Adrenal gland (tissue), 12 donors: ENCODE data around the gene ANKS3. TPM values are rescaled to one million over a fixed set of nuclear protein-coding genes. Genes with fewer than 3 reads are reported as not detected.

ENCODE experiments used
- DNase-seq, 7 donors: peaks; one replicate each; pipeline ENCODE4 v3.0.0-alpha.2; 2019 to 2020
- H3K27ac ChIP-seq, 5 donors: fragments of 200-600 bp; sonication (generic) in 4 of 5; 1 replicate in 3 of 5; 2 replicates in 2 of 5; pipeline versions ENCODE4 v1.5.1 to v1.8.0; 2016 to 2020; ENCODE audit warnings: mild to moderate bottlenecking in 1 of 5
- H3K27me3 ChIP-seq: fragments of 200-600 bp; 2 replicates; pipeline ENCODE4 v1.8.0; 2021
- H3K36me3 ChIP-seq, 2 donors: fragments of 200-600 bp; replicated peaks in 1 of 2; 1 replicate in 1 of 2; 2 replicates in 1 of 2; pipeline versions ENCODE4 v1.5.1 to v1.8.0; 2018 to 2022
- H3K4me1 ChIP-seq, 2 donors: fragments of 200-600 bp; replicated peaks in 1 of 2; 1 replicate in 1 of 2; 2 replicates in 1 of 2; pipeline versions ENCODE4 v1.5.1 to v1.8.0; 2018 to 2021
- H3K4me3 ChIP-seq, 4 donors: fragments of 200-600 bp; sonication (generic) in 3 of 4; one replicate each; pipeline ENCODE4 v1.5.1; 2016 to 2018
- H3K9me3 ChIP-seq, 3 donors: fragments of 200-600 bp; sonication (generic) in 1 of 3; replicated peaks in 1 of 3; 1 replicate in 2 of 3; 2 replicates in 1 of 3; pipeline versions ENCODE4 v1.5.1 to v1.8.0; 2016 to 2021
- CTCF ChIP-seq, 6 experiments: fragments of 450-650 bp in 4 of 6; fragments of 200-600 bp in 2 of 6; sonication (generic) in 1 of 6; IDR thresholded peaks; 1 replicate in 5 of 6; 2 replicates in 1 of 6; pipeline versions ENCODE4 v1.5.1 to v1.8.0; 2016 to 2021; ENCODE audit warnings: antibody characterized with exemption in 6 of 6, mild to moderate bottlenecking in 2 of 6, moderate library complexity in 1 of 6
- POLR2A ChIP-seq, 2 donors: fragments of 450-650 bp; IDR thresholded peaks; one replicate each; pipeline ENCODE4 v1.6.1; 2017; ENCODE audit warnings: antibody characterized with exemption in 2 of 2, mild to moderate bottlenecking in 2 of 2, moderate library complexity in 1 of 2
- WGBS, 4 donors: extraction: QIAGEN DNeasy Blood & Tissue Kit in 2 of 4; methylation state at CpG; one replicate each; pipeline versions ENCODE4 v1.1.5 to v1.1.7; 2013 to 2017; 5-methylcytosine and 5-hydroxymethylcytosine counted together
- intact Hi-C, 2 donors: fragments of 100-400 bp; cut with DNase I; formaldehyde crosslinking; loops; one replicate each; pipeline versions ENCODE4 v1.14.1 to v1.15.0; 2022 to 2023
- polyA plus RNA-seq, 3 donors: library from polyadenylated mRNA; stranded (reverse); fragments of 200-250 nt in 2 of 3; fragments of 350-450 nt in 1 of 3; fragmentation: Illumina TruSeq in 1 of 3; extraction: RNeasy Lipid Tissue Mini Kit (QIAGEN cat#74804) in 1 of 3; gene quantifications; one replicate each; pipeline ENCODE4 v1.2.3, GENCODE V29; 2013 to 2014
- total RNA-seq, 9 donors: library from RNA; depleted of rRNA in 4 of 9; stranded (reverse); fragments of >200 nt in 4 of 9; fragments of 120-200 nt in 1 of 9; fragmentation: NEBNext Ultra II Directional in 1 of 9; extraction: Animal tissue kit (Norgen Biotek cat#: 25700) in 1 of 9; gene quantifications; one replicate each; pipeline versions ENCODE4 v1.1.0 to v1.2.4, GENCODE V29; 2013 to 2023
- donor health status: healthy with polysubstance abuse.
- donor health status: Bipolar disorder and iron deficiency.
- donor health status: DM: yes; HTN: yes; CAD: no.
- donor health status: DM: no; HTN: no; CAD: no.
- donor health status: DM: no; HTN: no; CAD: no.
- donor health status: DM: yes; HTN: yes; CAD: no.

ANKS3 gene
- total and polyA plus RNA-seq, 12 donors, result 7.2 to 118 (median 19.1) TPM

DNA sequence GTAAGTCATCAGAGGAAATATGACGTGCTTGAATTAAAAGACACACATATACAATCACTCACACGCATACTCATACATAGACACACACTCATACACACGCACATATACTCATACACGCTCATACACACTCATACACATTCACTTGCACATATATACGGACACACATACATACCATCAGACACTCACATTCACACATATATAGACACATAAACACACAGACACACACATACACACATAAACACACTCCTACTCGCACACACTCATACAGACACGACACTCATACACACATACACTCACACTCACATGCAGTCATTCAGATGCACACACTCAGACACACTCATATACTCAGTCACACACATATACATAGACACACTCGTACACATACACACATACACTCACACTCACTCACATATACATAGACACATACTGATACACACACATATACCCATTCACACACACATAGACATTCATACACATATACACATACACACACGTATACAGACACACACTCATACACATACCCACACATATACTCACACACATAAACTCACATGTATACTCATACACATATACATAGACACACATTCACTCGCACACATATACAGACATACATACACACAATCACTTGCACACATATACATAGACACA lies 65.6 kb downstream of the ANKS3 start:
- no peak overlapping the region for H3K4me3 ChIP-seq
- peaks cover 6 to 15% of the 10 kb centered on the region in 2 donors for H3K4me1 ChIP-seq
- no peak for TF ChIP-seq CTCF (IDR thresholded peaks at IDR 0.05)
- no peak for TF ChIP-seq POLR2A (IDR thresholded peaks at IDR 0.05)
- no peak overlapping the region for H3K27ac ChIP-seq
- H3K36me3 ChIP-seq, result peaks cover 0 to 56% of the 10 kb centered on the region in 2 donors
- DNase-seq, result no peak
- H3K27me3 ChIP-seq, result no peaks in the 10 kb centered on the region
- H3K9me3 ChIP-seq, result no peaks in the 10 kb centered on the region
- WGBS, 4 donors, result 91 to 94% (median 93%) methylated on average over 10 of the region's 10 CpGs
- intact Hi-C loops, result no loop called here

DNA sequence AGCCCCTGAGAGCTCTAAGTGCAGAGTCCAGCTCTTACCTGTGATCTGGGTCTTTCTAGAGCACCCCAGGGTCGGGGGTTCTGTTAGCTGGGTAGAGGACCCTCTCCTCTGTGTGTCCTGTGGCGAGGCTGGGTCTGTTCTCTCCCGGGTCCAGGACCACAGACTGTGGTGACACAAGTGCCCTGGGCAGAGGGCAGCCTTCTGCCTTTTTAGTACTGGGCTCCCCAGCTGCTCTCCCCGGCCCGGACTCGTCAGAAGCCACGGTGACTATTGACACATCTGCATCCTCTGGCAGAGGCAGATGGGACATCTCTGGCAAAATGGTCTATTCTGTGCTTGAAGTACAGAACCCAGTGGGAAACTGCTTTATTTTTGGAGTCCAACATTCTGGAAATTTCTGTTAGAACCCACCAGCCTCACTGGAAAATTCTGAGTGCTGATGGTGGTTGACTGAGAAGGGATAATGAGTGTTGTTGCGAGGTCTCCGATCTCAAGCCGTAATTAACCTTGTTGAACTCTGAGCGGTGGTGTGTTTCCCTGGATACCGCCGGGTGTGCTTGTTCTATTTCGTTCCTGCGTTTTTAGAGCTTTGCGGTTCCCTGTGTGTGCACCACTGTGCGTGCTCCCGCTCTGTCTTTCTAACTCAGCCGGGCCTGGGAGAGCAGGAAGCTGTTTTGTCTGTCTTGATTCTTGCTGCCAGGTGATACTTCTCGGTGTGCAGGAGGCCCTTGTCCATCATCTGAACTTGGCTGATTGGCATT lies 66.7 kb downstream of the ANKS3 start:
- Histone ChIP-seq H3K27ac (peak overlapping the region in 1 of 5 donors; percentile 26), H3K27me3 (no peaks in the 10 kb centered on the region), H3K4me1 (peaks cover 7 to 19% of the 10 kb centered on the region in 2 donors), H3K9me3 (no peaks in the 10 kb centered on the region), H3K36me3 (peaks cover 0 to 52% of the 10 kb centered on the region in 2 donors), H3K4me3 (no peak overlapping the region)
- no peak for TF ChIP-seq CTCF (IDR thresholded peaks at IDR 0.05)
- TF ChIP-seq POLR2A (IDR thresholded peaks at IDR 0.05), result no peak
- 88 to 94% (median 91%) methylated on average over 18 to 20 of the region's 20 CpGs for WGBS, 4 donors
- intact Hi-C loops, result no loop called here
- no peak for DNase-seq

- TF ChIP-seq CTCF (IDR thresholded peaks at IDR 0.05) (no peak), POLR2A (IDR thresholded peaks at IDR 0.05) (no peak)
- Histone ChIP-seq H3K4me3 (no peak overlapping the region), H3K9me3 (no peaks in the 10 kb centered on the region), H3K27ac (peak overlapping the region in 1 of 5 donors; percentile 26), H3K4me1 (peaks cover 7 to 19% of the 10 kb centered on the region in 2 donors), H3K36me3 (peaks cover 0 to 51% of the 10 kb centered on the region in 2 donors), H3K27me3 (no peaks in the 10 kb centered on the region)
- DNase-seq, result no peak
- intact Hi-C loops, result no loop called here
- WGBS, 4 donors, result 75 to 93% (median 87%) methylated on average over 5 to 20 of the region's 20 CpGs
Measured at GRCh38 chr16:4666537-4667202, 67.4 kb downstream of the ANKS3 start.
